OCI-LY1 (cell line): ENCODE data around the gene LRCH3.

Experiments
- EZH2 ChIP-seq: fragments of 200-600 bp; sonication (generic), shearing (Covaris generic); IDR thresholded peaks from 2 replicates; pipeline ENCODE4 v1.8.0; 2017; ENCODE audit warnings: borderline replicate concordance, mixed run types, mild to moderate bottlenecking, antibody characterized with exemption, low read length, moderate library complexity, mixed read lengths
- TF ChIP-seq, protein P1 (sequence below): fragments of 200-600 bp; sonication (generic), shearing (Covaris generic); IDR thresholded peaks from 2 replicates; pipeline ENCODE4 v1.5.1; 2017; ENCODE audit warnings: mild to moderate bottlenecking, antibody characterized with exemption, low read length, moderate library complexity, mixed read lengths

DNA sequence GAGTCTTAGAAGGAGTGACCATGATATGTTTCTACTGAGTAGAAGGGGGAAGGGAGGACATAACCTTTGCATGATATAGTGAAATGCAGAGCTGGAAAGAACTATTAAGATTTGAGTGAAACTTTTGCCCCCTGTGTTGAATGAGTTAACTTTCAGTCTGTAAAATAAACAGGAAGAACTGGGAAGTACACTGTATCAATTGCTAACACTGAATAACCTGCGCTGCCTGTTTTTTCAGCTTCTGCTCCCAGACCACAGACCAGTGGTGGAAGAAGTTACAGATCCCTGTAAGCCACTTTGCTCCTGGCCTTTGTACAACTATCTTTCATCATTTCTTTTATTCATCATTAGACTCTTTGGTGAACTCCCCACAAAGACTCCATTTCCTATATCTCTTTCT, 3.6 kb upstream of the LRCH3 start:
- TF ChIP-seq, protein P1, sequence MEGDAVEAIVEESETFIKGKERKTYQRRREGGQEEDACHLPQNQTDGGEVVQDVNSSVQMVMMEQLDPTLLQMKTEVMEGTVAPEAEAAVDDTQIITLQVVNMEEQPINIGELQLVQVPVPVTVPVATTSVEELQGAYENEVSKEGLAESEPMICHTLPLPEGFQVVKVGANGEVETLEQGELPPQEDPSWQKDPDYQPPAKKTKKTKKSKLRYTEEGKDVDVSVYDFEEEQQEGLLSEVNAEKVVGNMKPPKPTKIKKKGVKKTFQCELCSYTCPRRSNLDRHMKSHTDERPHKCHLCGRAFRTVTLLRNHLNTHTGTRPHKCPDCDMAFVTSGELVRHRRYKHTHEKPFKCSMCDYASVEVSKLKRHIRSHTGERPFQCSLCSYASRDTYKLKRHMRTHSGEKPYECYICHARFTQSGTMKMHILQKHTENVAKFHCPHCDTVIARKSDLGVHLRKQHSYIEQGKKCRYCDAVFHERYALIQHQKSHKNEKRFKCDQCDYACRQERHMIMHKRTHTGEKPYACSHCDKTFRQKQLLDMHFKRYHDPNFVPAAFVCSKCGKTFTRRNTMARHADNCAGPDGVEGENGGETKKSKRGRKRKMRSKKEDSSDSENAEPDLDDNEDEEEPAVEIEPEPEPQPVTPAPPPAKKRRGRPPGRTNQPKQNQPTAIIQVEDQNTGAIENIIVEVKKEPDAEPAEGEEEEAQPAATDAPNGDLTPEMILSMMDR = no peak
- TF ChIP-seq EZH2 = no peak
